ENCODE data around the gene SAP130.
"Not testable (repeated sequence)": the region's sequence is repeated elsewhere in the genome, so short reads cannot be mapped to it uniquely, and the experiment has no call there.

The SAP130 gene

DNA sequence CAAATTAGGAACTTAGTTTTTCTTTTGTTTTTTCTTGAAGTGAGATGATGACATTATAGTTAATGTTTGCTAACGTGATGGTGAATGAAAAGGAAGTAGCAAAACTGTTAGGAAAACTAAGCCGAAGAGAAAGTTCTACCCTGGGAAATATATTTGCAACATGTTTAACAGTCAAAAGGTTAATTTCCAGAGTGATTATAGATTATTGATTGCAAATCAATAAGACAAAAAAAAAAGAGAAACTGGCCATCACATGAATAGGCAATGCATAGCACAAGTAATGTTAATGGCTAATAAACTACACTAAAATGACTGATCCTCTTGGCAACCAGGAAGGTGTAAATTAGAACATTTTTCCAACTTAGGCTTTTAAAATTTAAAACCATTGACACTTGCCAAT is 116.1 kb downstream of the SAP130 start:
- TF ChIP-seq, protein P1, sequence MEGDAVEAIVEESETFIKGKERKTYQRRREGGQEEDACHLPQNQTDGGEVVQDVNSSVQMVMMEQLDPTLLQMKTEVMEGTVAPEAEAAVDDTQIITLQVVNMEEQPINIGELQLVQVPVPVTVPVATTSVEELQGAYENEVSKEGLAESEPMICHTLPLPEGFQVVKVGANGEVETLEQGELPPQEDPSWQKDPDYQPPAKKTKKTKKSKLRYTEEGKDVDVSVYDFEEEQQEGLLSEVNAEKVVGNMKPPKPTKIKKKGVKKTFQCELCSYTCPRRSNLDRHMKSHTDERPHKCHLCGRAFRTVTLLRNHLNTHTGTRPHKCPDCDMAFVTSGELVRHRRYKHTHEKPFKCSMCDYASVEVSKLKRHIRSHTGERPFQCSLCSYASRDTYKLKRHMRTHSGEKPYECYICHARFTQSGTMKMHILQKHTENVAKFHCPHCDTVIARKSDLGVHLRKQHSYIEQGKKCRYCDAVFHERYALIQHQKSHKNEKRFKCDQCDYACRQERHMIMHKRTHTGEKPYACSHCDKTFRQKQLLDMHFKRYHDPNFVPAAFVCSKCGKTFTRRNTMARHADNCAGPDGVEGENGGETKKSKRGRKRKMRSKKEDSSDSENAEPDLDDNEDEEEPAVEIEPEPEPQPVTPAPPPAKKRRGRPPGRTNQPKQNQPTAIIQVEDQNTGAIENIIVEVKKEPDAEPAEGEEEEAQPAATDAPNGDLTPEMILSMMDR (IDR thresholded peaks at IDR 0.05; ENCODE audit: unreplicated experiment in 3 of 3), result no peak
- H3K27ac Mint-ChIP-seq, result no peak overlapping the region
- H3K4me1 Mint-ChIP-seq, result no peaks in the 10 kb centered on the region
- peaks cover 5% of the 10 kb centered on the region for H3K27me3 Mint-ChIP-seq (ENCODE audit: low read depth)
- no peaks in the 10 kb centered on the region for H3K9me3 Mint-ChIP-seq
- H3K36me3 Mint-ChIP-seq (ENCODE audit: low read depth), result no peaks in the 10 kb centered on the region
- no peak overlapping the region for H3K4me3 Mint-ChIP-seq

DNA sequence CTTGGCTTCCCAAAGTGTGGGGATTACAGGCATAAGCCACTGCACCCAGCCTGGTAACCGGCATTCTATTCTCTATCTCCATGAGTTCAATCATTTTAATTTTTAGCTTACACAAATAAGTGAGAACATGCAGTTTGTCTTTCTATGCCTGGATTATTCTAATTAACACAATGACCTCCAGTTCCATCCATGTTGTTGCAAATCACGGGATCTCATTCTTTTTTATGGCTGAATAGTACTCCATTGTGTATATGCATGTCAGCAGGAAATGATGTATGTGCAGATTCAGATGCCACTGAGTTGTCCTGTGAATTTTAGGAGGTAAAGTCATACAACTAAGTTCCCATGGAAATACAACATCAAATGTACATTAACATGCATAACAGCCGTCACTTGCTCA is 117.4 kb downstream of the SAP130 start:
- H3K27me3 Mint-ChIP-seq (ENCODE audit: low read depth), result peaks cover 17% of the 10 kb centered on the region
- H3K4me1 Mint-ChIP-seq, result no peaks in the 10 kb centered on the region
- H3K36me3 Mint-ChIP-seq (ENCODE audit: low read depth), result no peaks in the 10 kb centered on the region
- H3K4me3 Mint-ChIP-seq, result no peak overlapping the region
- no peak overlapping the region for H3K27ac Mint-ChIP-seq
- TF ChIP-seq, protein P1 (IDR thresholded peaks at IDR 0.05; ENCODE audit: unreplicated experiment in 3 of 3), result no peak
- no peaks in the 10 kb centered on the region for H3K9me3 Mint-ChIP-seq

DNA sequence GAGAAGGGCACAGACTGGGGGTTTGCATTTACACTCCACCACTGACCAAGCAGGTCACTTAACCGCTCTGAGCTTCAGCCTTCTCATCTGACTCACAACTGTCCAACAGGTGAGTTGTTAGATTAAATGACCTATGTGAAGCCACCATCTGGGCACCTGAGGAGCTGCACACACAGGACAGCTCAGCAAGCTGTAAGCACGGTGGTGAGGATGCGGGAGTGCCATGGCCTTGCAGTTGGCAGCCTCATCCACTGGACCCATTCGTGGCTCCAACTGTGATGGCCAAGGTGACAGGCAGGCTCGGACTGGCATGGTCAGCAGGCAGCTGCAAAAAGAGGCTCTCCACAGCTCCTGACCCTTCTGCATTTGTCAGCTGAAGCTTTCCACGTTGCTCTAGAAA is 118.8 kb downstream of the SAP130 start:
- H3K4me1 Mint-ChIP-seq, result no peaks in the 10 kb centered on the region
- H3K36me3 Mint-ChIP-seq (ENCODE audit: low read depth), result no peaks in the 10 kb centered on the region
- peaks cover 21% of the 10 kb centered on the region for H3K27me3 Mint-ChIP-seq (ENCODE audit: low read depth)
- no peak overlapping the region for H3K4me3 Mint-ChIP-seq
- H3K27ac Mint-ChIP-seq, result no peak overlapping the region
- TF ChIP-seq, protein P1 (IDR thresholded peaks at IDR 0.05; ENCODE audit: unreplicated experiment in 3 of 3), result no peak
- H3K9me3 Mint-ChIP-seq, result no peaks in the 10 kb centered on the region

DNA sequence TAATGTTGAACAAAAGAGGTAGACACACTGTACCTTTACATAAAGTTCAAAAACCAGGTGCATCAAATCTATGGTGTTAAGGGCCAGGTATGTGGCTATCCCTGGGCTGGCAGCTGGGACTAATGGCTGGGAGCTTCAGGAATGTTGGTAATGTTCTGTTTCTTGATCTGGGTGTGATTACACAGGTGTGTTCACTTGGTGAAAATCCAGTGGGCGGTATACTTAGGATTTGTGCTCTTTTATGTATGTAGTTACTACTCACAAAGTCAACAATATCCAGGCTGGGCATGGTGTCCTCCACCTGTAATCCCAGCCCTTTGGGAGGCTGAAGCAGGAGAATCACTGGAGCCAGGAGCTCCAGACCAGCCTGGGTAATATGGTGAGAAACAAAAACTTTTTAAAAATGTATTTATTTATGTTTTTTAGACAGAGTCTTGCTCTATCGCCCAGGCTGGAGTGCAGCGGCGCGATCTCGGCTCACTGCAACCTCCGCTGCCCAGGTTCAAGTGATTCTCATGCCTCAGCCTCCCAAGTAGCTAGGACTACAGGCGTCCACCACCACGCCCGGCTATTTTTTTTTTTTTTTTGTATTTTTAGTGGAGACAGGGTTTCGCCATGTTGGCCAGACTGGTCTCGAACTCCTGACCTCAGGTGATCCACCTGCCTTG is 120.0 kb downstream of the SAP130 start:
- H3K27me3 Mint-ChIP-seq (ENCODE audit: low read depth), result peaks cover 21% of the 10 kb centered on the region
- not testable (repeated sequence) for H3K4me1 Mint-ChIP-seq; H3K36me3 Mint-ChIP-seq (ENCODE audit: low read depth); H3K4me3 Mint-ChIP-seq; H3K9me3 Mint-ChIP-seq; H3K27ac Mint-ChIP-seq

DNA sequence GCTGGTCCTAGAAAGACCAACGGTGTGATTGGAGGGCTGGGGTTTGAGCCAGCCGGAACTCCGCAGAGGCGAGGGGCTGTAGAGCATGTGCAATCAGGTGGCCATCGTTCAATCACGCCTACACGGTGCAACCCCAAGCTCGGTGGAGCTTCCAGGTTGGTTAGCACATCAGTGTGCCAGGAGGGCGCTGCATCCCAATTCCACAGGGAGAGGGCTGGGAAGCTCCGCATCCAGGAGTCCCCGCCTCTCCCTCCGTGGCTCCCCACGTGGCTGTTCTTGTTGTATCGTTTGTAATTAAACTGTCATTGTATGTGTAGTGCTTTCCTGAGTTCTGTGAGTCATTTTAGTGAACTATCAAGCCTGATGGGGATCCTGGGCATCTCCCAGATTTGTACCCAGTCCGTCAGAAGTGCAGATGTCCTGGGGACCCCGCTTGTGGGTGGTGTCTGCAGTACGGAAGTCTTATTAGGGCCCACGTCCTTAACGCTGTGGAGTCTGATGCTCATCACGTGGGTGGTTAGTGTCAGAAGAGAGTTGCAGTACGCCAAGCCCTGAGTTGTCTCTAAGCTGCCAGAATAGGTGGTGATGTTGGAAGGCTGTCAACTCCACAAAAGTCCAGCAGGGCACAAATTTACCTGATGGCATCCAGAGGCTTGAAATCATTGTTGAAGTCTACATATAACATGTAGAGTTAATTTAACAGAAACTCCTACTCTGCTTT is 121.5 kb downstream of the SAP130 start:
- H3K27ac Mint-ChIP-seq, result no peak overlapping the region

DNA sequence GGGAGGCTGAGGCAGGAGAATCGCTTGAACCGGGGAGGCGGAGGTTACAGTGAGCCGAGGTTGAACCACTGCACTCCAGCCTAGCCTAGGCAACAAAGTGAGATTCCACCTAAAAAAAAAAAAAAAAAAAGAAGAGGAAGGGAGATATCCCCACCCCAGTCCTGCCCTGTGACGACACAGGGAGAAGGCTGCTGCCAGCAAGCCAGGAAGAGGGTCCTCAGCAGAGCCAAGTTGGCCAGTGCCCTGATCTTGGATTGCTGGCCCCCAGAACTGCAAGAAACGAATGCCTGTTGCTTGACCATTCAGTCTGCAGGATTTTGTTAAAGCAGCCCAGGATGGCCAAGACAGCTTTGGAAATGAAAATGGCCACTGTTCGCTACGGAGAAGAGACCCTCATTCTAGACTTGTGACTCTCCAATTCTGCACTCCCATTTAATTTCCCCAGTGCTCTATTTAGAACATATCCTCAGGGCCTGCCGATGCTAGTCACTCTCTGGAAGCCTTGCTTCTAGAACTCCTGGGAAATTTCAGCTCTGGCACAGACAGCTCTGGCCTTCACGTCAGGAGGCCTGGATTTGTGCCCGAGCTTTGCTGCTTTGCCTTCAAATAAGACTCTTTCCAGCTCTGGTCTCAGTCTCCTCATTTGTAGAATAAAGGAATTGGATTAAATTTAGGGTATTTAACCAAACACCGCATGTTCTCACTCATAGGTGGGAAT is 126.4 kb downstream of the SAP130 start:
- Mint-ChIP-seq H3K27ac (no peak overlapping the region), H3K4me3 (no peak overlapping the region), H3K9me3 (no peaks in the 10 kb centered on the region), H3K4me1 (no peaks in the 10 kb centered on the region), H3K36me3 (ENCODE audit: low read depth) (no peaks in the 10 kb centered on the region), H3K27me3 (ENCODE audit: low read depth) (peaks cover 14% of the 10 kb centered on the region)
- TF ChIP-seq, protein P1 (IDR thresholded peaks at IDR 0.05; ENCODE audit: unreplicated experiment in 3 of 3), result no peak

More for the DNA sequence above, 121.5 kb downstream of the SAP130 start:
- TF ChIP-seq, protein P1 (IDR thresholded peaks at IDR 0.05; ENCODE audit: unreplicated experiment in 3 of 3), result no peak
- Mint-ChIP-seq H3K4me3 (peak overlapping the region in 1 of 3 experiments; percentile 44), H3K27me3 (ENCODE audit: low read depth) (peaks cover 21% of the 10 kb centered on the region), H3K9me3 (no peaks in the 10 kb centered on the region), H3K36me3 (ENCODE audit: low read depth) (no peaks in the 10 kb centered on the region), H3K4me1 (no peaks in the 10 kb centered on the region)
